H1 (cell line): ENCODE data around the gene CPNE4. TPM values are rescaled to one million over a fixed set of nuclear protein-coding genes. Genes with fewer than 3 reads are reported as not detected.

Experiments
- HDAC2 ChIP-seq, 2 experiments: fragments of 300-600 bp in 1 of 2; sonication (generic) in 1 of 2; IDR thresholded peaks; 2 replicates each; pipeline ENCODE4 v1.6.1; 2011 to 2012; ENCODE audit warnings: low read depth in 2 of 2, low read length in 2 of 2, mild to moderate bottlenecking in 2 of 2, moderate library complexity in 2 of 2, borderline replicate concordance in 1 of 2, inconsistent platforms in 1 of 2
- HDAC6 ChIP-seq: IDR thresholded peaks from one replicate; pipeline ENCODE4 v1.7.1; 2012; ENCODE audit warnings: low read depth, mild to moderate bottlenecking, inconsistent platforms, low read length, moderate library complexity
- PHF8 ChIP-seq: fragments of 200-600 bp; sonication (generic); conservative IDR thresholded peaks from 2 replicates; pipeline ENCODE4 v1.7.1; 2012; ENCODE audit warnings: low read depth, mild to moderate bottlenecking, inconsistent platforms, low read length, moderate library complexity
- SIX5 ChIP-seq: IDR thresholded peaks from 2 replicates; pipeline ENCODE4 v1.6.1; 2011; ENCODE audit warnings: mild to moderate bottlenecking, low read depth, low read length
- YY1 ChIP-seq: IDR thresholded peaks from 2 replicates; pipeline ENCODE4 v1.6.1; 2011; ENCODE audit warnings: low read depth, mild to moderate bottlenecking, low read length
- polyA plus RNA-seq, 7 experiments: library from polyadenylated mRNA; depleted of rRNA in 3 of 7; stranded (reverse) in 5 of 7; unstranded in 2 of 7; fragments of >200 nt in 5 of 7; fragments of 200-250 nt in 2 of 7; gene quantifications; 1 replicate in 5 of 7; 2 replicates in 1 of 7; 4 replicates in 1 of 7; pipeline versions ENCODE4 v1.2.1 to v1.2.3, GENCODE V29; 2011 to 2013; ENCODE audit warnings: missing spikeins in 2 of 7, mixed read lengths in 2 of 7
- total RNA-seq: library from RNA; stranded (reverse); fragmentation: NEBNext Ultra II Directional; extraction: Animal tissue kit (Norgen Biotek cat#: 25700); gene quantifications from 2 replicates; pipeline ENCODE4 v1.2.1, GENCODE V29; 2021

The CPNE4 gene
- total and polyA plus RNA-seq, 2 of the 8 experiments (the other 6 are each of a cell fraction or from before 2014, with no cell fraction given), result 0.82 to 3.8 TPM

DNA sequence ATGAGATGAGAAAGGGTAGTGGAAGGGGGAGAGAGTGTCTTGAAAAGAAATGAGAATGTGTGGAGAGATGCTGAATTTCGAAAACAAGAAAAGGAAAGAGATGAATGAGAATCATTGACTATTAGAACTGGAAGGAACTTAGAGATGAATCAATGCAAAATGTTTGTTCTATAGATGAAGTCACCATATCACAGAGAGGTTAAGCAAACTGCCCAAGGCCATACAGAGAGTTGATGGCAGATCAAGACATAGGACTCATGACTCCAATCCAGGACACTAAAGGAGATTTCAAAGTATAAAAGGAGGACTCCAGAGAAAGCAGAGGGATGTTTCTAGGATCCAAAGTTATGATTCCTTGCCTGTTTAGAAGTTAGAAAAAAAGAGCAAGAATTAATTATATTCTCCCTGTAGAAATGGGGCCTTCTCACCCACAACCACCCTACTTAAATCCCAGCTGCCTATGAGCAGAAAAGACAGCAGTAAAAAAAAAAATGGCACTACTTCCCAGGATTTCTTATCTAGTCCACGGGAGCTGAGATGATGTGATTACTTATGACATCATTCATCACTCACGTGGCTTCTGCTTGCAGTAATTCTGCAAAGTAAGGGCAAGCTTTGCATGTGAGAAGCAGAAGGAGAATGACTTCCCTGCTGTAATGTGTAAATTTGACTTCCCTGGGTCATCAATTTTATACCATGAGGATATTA is 321.2 kb downstream of the CPNE4 start (continued):
- TF ChIP-seq PHF8, result no peak
- TF ChIP-seq HDAC6, result no peak
- no peak for TF ChIP-seq HDAC2 (IDR thresholded peaks at IDR 0.05; ENCODE audit: borderline replicate concordance in 1 of 2, low read depth in 2 of 2, low read length in 2 of 2)
- no peak for TF ChIP-seq YY1
- no peak for TF ChIP-seq SIX5
